SK-N-MC (cell line): ENCODE measurements around the gene C1D.

ENCODE experiments used
- DNase-seq: peaks from one replicate; pipeline ENCODE4 v3.0.0-alpha.2; 2011; ENCODE audit warnings: low read depth, low spot score
- H3K27ac ChIP-seq: fragments of 200-600 bp; sonication (generic); 2 replicates; pipeline ENCODE4 v1.5.1; 2016; ENCODE audit warnings: mixed run types
- H3K36me3 ChIP-seq: fragments of 200-600 bp; sonication (generic); 2 replicates; pipeline ENCODE4 v1.6.1; 2017; ENCODE audit warnings: antibody characterized with exemption, low read length, mixed read lengths; ENCODE audit not compliant: insufficient read depth
- H3K4me3 ChIP-seq: fragments of 200-600 bp; sonication (generic); 2 replicates; pipeline ENCODE4 v1.5.1; 2016
- H3K9ac ChIP-seq: fragments of 200-600 bp; sonication (generic); 2 replicates; pipeline ENCODE4 v1.8.0; 2017; ENCODE audit warnings: mixed run types, mixed read lengths; ENCODE audit not compliant: insufficient read length
- H3K9me3 ChIP-seq: fragments of 200-600 bp; sonication (generic); 2 replicates; pipeline ENCODE4 v1.6.1; 2017; ENCODE audit warnings: low read depth, mild to moderate bottlenecking, antibody characterized with exemption, low read length, moderate library complexity, mixed read lengths
- EZH2 ChIP-seq: fragments of 200-600 bp; sonication (generic); IDR thresholded peaks from one replicate; pipeline ENCODE4 v1.6.1; 2017; ENCODE audit warnings: antibody characterized with exemption
- FOXP2 ChIP-seq: optimal IDR thresholded peaks from 2 replicates; pipeline ENCODE3; 2011; ENCODE audit warnings: mild to moderate bottlenecking, moderate library complexity; ENCODE audit not compliant: insufficient read depth; ENCODE audit errors: extremely low read length, control extremely low read depth
- POLR2AphosphoS5 ChIP-seq: IDR thresholded peaks from 2 replicates; pipeline ENCODE4 v1.6.1; 2012; ENCODE audit warnings: mild to moderate bottlenecking, low read depth, low read length, borderline replicate concordance

Gene C1D

GRCh38 chr2:68046642-68047240, 16.1 kb downstream of the C1D start:
- H3K9me3 ChIP-seq: no peaks in the 10 kb centered on the region
- peaks cover 7% of the 10 kb centered on the region; the same call in 1 of the 2 replicates for H3K36me3 ChIP-seq
- TF ChIP-seq FOXP2: no peak
- no peak for TF ChIP-seq EZH2
- no peak for TF ChIP-seq POLR2AphosphoS5
- no peak overlapping the region for H3K27ac ChIP-seq
- DNase-seq: no peak
- no peak overlapping the region for H3K9ac ChIP-seq
- H3K4me3 ChIP-seq: no peak overlapping the region

- Histone ChIP-seq H3K4me3 (no peak overlapping the region), H3K9me3 (no peaks in the 10 kb centered on the region), H3K36me3 (peaks cover 7% of the 10 kb centered on the region; the same call in 1 of the 2 replicates), H3K9ac (no peak overlapping the region), H3K27ac (no peak overlapping the region)
- TF ChIP-seq FOXP2: no peak
- no peak for TF ChIP-seq EZH2
- no peak for TF ChIP-seq POLR2AphosphoS5
- no peak for DNase-seq
Measured at GRCh38 chr2:68046224-68046623, 16.6 kb downstream of the C1D start.

GRCh38 chr2:68045342-68045741, 17.5 kb downstream of the C1D start:
- no peak for TF ChIP-seq EZH2
- TF ChIP-seq FOXP2: no peak
- no peak for TF ChIP-seq POLR2AphosphoS5
- no peak for DNase-seq
- Histone ChIP-seq H3K27ac (no peak overlapping the region), H3K36me3 (peaks cover 7% of the 10 kb centered on the region; the same call in 1 of the 2 replicates), H3K4me3 (no peak overlapping the region), H3K9me3 (no peaks in the 10 kb centered on the region), H3K9ac (no peak overlapping the region)

- TF ChIP-seq EZH2 (no peak), POLR2AphosphoS5 (no peak), FOXP2 (no peak)
- no peak overlapping the region for H3K4me3 ChIP-seq
- no peak for DNase-seq
- no peak overlapping the region for H3K27ac ChIP-seq
- no peaks in the 10 kb centered on the region for H3K9me3 ChIP-seq
- H3K36me3 ChIP-seq: peaks cover 7% of the 10 kb centered on the region; the same call in 1 of the 2 replicates
- H3K9ac ChIP-seq: no peak overlapping the region
Measured at GRCh38 chr2:68044099-68044498, 18.7 kb downstream of the C1D start.

GRCh38 chr2:68043695-68044094, 19.1 kb downstream of the C1D start:
- DNase-seq: no peak
- H3K36me3 ChIP-seq: peaks cover 7% of the 10 kb centered on the region; the same call in 1 of the 2 replicates
- H3K27ac ChIP-seq: 0 out of 2 replicates have a peak overlapping the region, but pooled peaks have one; percentile 57
- peak overlapping the region; percentile 7 for H3K9ac ChIP-seq
- TF ChIP-seq FOXP2 (no peak), POLR2AphosphoS5 (no peak), EZH2 (no peak)
- H3K4me3 ChIP-seq: no peak overlapping the region
- H3K9me3 ChIP-seq: no peaks in the 10 kb centered on the region

- Histone ChIP-seq H3K36me3 (peaks cover 7% of the 10 kb centered on the region; the same call in 1 of the 2 replicates), H3K9me3 (no peaks in the 10 kb centered on the region), H3K9ac (peak overlapping the region; percentile 7), H3K4me3 (0 out of 2 replicates have a peak overlapping the region, but pooled peaks have one; percentile 19), H3K27ac (0 out of 2 replicates have a peak overlapping the region, but pooled peaks have one; percentile 57)
- no peak for TF ChIP-seq POLR2AphosphoS5
- TF ChIP-seq EZH2: no peak
- no peak for TF ChIP-seq FOXP2
- no peak for DNase-seq
Measured at GRCh38 chr2:68043032-68043431, 19.8 kb downstream of the C1D start.

GRCh38 chr2:68041704-68042245, 21.0 kb downstream of the C1D start:
- Histone ChIP-seq H3K9me3 (no peaks in the 10 kb centered on the region), H3K4me3 (no peak overlapping the region), H3K9ac (no peak overlapping the region), H3K36me3 (peaks cover 7% of the 10 kb centered on the region; the same call in 1 of the 2 replicates), H3K27ac (peak overlapping the region; percentile 16; the same call in 1 of the 2 replicates)
- no peak for TF ChIP-seq POLR2AphosphoS5
- no peak for TF ChIP-seq EZH2
- no peak for TF ChIP-seq FOXP2
- no peak for DNase-seq

- TF ChIP-seq POLR2AphosphoS5 (no peak), EZH2 (no peak), FOXP2 (no peak)
- Histone ChIP-seq H3K4me3 (no peak overlapping the region), H3K9me3 (no peaks in the 10 kb centered on the region), H3K9ac (no peak overlapping the region), H3K36me3 (peaks cover 3% of the 10 kb centered on the region; the same call in 1 of the 2 replicates), H3K27ac (no peak overlapping the region)
- DNase-seq: no peak
Measured at GRCh38 chr2:68040078-68040477, 22.7 kb downstream of the C1D start.
